HepG2 (cell line): ENCODE measurements around the gene PARD3. TPM values are rescaled to one million over a fixed set of nuclear protein-coding genes. Genes with fewer than 3 reads are reported as not detected.

ENCODE experiments used
- ATAC-seq: fragments of 200-7000 bp; cut with Tn5 transposase; 3 replicates; pipeline ENCODE4 v1.9.1; 2020; ENCODE audit warnings: mild to moderate bottlenecking, moderate library complexity
- BruUV-seq: library from RNA; stranded (reverse); fragments of 400-500 nt; replicated peaks from 2 replicates; lab custom pipeline; 2021; lab: Mats Ljungman, UMichigan
- CTCF ChIA-PET: fragments of 300-600 bp; formaldehyde crosslinking; extraction: SDS; loops from one replicate; lab custom pipeline; 2021; ENCODE audit warnings: low total read pairs, inconsistent platforms, low intra/inter-chr PET ratio; lab: Yijun Ruan, JAX
- POLR2A ChIA-PET: fragments of 350-600 bp; sonication (Branson Sonifier 250); formaldehyde crosslinking; loops from one replicate; lab custom pipeline; 2020; ENCODE audit warnings: antibody characterized with exemption, inconsistent platforms; lab: Yijun Ruan, JAX
- DNase-seq: peaks from one replicate; pipeline ENCODE4 v3.0.0-alpha.2; 2015; ENCODE audit warnings: low spot score
- FAIRE-seq: peaks from 3 replicates; lab custom pipeline; 2011; peaks lifted over from hg19 to GRCh38; lab: Jason Lieb, UNC
- H2AFZ ChIP-seq: one replicate; pipeline ENCODE4 v1.6.1; 2011; ENCODE audit warnings: low read length, inconsistent platforms
- H3K27ac ChIP-seq: fragments of 300-600 bp; 3 replicates; pipeline ENCODE4 v1.8.0; 2011; ENCODE audit warnings: mixed run types, mild to moderate bottlenecking, mixed read lengths, low read length, inconsistent platforms; ENCODE audit not compliant: insufficient read depth; ENCODE audit errors: extremely low read length
- H3K27me3 ChIP-seq, 2 experiments: fragments of 200-600 bp in 1 of 2; 2 replicates in 1 of 2; 3 replicates in 1 of 2; pipeline versions ENCODE4 v1.6.0 to v1.8.0; 2011; ENCODE audit warnings: low read length in 2 of 2, mild to moderate bottlenecking in 2 of 2, moderate library complexity in 2 of 2, inconsistent platforms in 1 of 2; ENCODE audit not compliant: insufficient read depth in 2 of 2, control insufficient read depth in 1 of 2
- H3K36me3 ChIP-seq, 2 experiments: fragments of 200-600 bp in 1 of 2; replicated peaks in 1 of 2; 2 replicates in 1 of 2; 3 replicates in 1 of 2; pipeline versions ENCODE4 v1.5.1 to v1.8.0; 2011; ENCODE audit warnings: low read length in 2 of 2, inconsistent platforms in 1 of 2; ENCODE audit not compliant: insufficient read depth in 2 of 2, control insufficient read depth in 1 of 2
- H3K4me1 ChIP-seq: 2 replicates; pipeline ENCODE4 v1.5.1; 2012; ENCODE audit warnings: low read length, inconsistent platforms; ENCODE audit not compliant: insufficient read depth
- H3K4me2 ChIP-seq: 2 replicates; pipeline ENCODE4 v1.6.0; 2011; ENCODE audit warnings: low read depth, low read length, inconsistent platforms
- H3K4me3 ChIP-seq, 3 experiments: fragments of 200-600 bp in 1 of 3; sonication (generic), shearing (Covaris generic) in 1 of 3; replicated peaks in 1 of 3; 2 replicates each; pipeline ENCODE4 v1.5.1; 2011 to 2016; ENCODE audit warnings: low read length in 3 of 3, inconsistent platforms in 2 of 3, low read depth in 2 of 3, mild to moderate bottlenecking in 2 of 3, control low read depth in 1 of 3, mixed read lengths in 1 of 3; ENCODE audit not compliant: insufficient read depth in 1 of 3
- H3K79me2 ChIP-seq: one replicate; pipeline ENCODE4 v1.6.1; 2011; ENCODE audit warnings: low read length, inconsistent platforms; ENCODE audit not compliant: insufficient read depth
- H3K9ac ChIP-seq: 2 replicates; pipeline ENCODE4 v1.6.0; 2011; ENCODE audit warnings: mild to moderate bottlenecking, low read depth, low read length, inconsistent platforms; ENCODE audit not compliant: insufficient read depth
- H3K9me3 ChIP-seq: 2 replicates; pipeline ENCODE4 v1.5.1; 2012; ENCODE audit warnings: mild to moderate bottlenecking, low read length
- H4K20me1 ChIP-seq: 2 replicates; pipeline ENCODE4 v1.6.0; 2011; ENCODE audit warnings: inconsistent platforms, mild to moderate bottlenecking, low read length, moderate library complexity; ENCODE audit not compliant: insufficient read depth
- BRCA1 ChIP-seq: sonication (generic); formaldehyde crosslinking; IDR thresholded peaks from 2 replicates; pipeline ENCODE4 v1.4.0; 2020; ENCODE audit warnings: missing genetic modification reagents
- HNF1B ChIP-seq: sonication (generic); formaldehyde crosslinking; IDR thresholded peaks from 2 replicates; pipeline ENCODE4 v1.5.1; 2020; ENCODE audit warnings: mild to moderate bottlenecking, moderate library complexity, missing genetic modification reagents
- KAT8 ChIP-seq: IDR thresholded peaks from 2 replicates; pipeline ENCODE4 v1.6.1; 2016; ENCODE audit warnings: missing genetic modification reagents, missing compliant biosample characterization
- NKX3-1 ChIP-seq: sonication (generic); formaldehyde crosslinking; IDR thresholded peaks from 2 replicates; pipeline ENCODE4 v1.5.0; 2020; ENCODE audit warnings: missing genetic modification reagents
- SIX1 ChIP-seq: sonication (generic); formaldehyde crosslinking; IDR thresholded peaks from 2 replicates; pipeline ENCODE4 v1.4.0; 2020; ENCODE audit warnings: missing genetic modification reagents, borderline replicate concordance
- STAT6 ChIP-seq: sonication (generic); formaldehyde crosslinking; IDR thresholded peaks from 2 replicates; pipeline ENCODE4 v1.4.0; 2020; ENCODE audit warnings: missing genetic modification reagents, mild to moderate bottlenecking, borderline replicate concordance
- ZBTB10 ChIP-seq: sonication (generic); formaldehyde crosslinking; IDR thresholded peaks from 2 replicates; pipeline ENCODE4 v1.4.0; 2020; ENCODE audit warnings: missing genetic modification reagents, borderline replicate concordance
- ZFP91 ChIP-seq: sonication (generic); formaldehyde crosslinking; IDR thresholded peaks from 2 replicates; pipeline ENCODE4 v1.9.0; 2022; ENCODE audit warnings: missing genetic modification reagents, mild to moderate bottlenecking, borderline replicate concordance
- ZMYM4 ChIP-seq: sonication (generic); formaldehyde crosslinking; IDR thresholded peaks from 2 replicates; pipeline ENCODE4 v1.8.1; 2023; ENCODE audit warnings: mild to moderate bottlenecking, missing genetic modification reagents
- ZNF354B ChIP-seq: sonication (generic); formaldehyde crosslinking; IDR thresholded peaks from 2 replicates; pipeline ENCODE4 v1.8.0; 2022; ENCODE audit warnings: mild to moderate bottlenecking, missing genetic modification reagents
- ZNF446 ChIP-seq: sonication (generic); formaldehyde crosslinking; IDR thresholded peaks from 2 replicates; pipeline ENCODE4 v1.5.0; 2020; ENCODE audit warnings: mild to moderate bottlenecking, missing genetic modification reagents
- ZNF570 ChIP-seq: sonication (generic); formaldehyde crosslinking; IDR thresholded peaks from 2 replicates; pipeline ENCODE4 v1.4.0; 2020; ENCODE audit warnings: mild to moderate bottlenecking, missing genetic modification reagents, borderline replicate concordance
- ZNF616 ChIP-seq: sonication (generic); formaldehyde crosslinking; IDR thresholded peaks from 2 replicates; pipeline ENCODE4 v1.5.0; 2020; ENCODE audit warnings: low read depth, mild to moderate bottlenecking, missing genetic modification reagents
- ZSCAN30 ChIP-seq: sonication (generic); formaldehyde crosslinking; IDR thresholded peaks from 2 replicates; pipeline ENCODE4 v1.5.0; 2020; ENCODE audit warnings: mild to moderate bottlenecking, missing genetic modification reagents
- WGBS: methylation state at CpG from one replicate; pipeline ENCODE4 v1.1.6; 2017; ENCODE audit warnings: low lambda C conversion rate; 5-methylcytosine and 5-hydroxymethylcytosine counted together
- in situ Hi-C: cut with HindIII; loops from 2 replicates; pipeline ENCODE4 v1.10.0; 2017; ENCODE audit warnings: low pct_unique_long_range_greater_than_20kb; ENCODE audit not compliant: extremely low pct_ligation_motif_present
- intact Hi-C: fragments of 100-400 bp; cut with micrococcal nuclease; formaldehyde crosslinking; loops from one replicate; pipeline ENCODE4 v1.10.0; 2022; ENCODE audit not compliant: unreplicated experiment
- polyA plus RNA-seq, 8 experiments: library from polyadenylated mRNA; depleted of rRNA in 3 of 8; stranded (reverse) in 7 of 8; unstranded in 1 of 8; fragments of >200 nt; fragmentation: Illumina TruSeq in 4 of 8; extraction: Trizol in 4 of 8; gene quantifications; 2 replicates each; pipeline versions ENCODE4 v1.2.1 to v1.2.3, GENCODE V29; 2011 to 2016; ENCODE audit warnings: low read depth in 4 of 8, missing spikeins in 1 of 8, mixed read lengths in 1 of 8; ENCODE audit not compliant: insufficient read depth in 1 of 8
- total RNA-seq, 5 experiments: library from RNA; depleted of rRNA; stranded (reverse); fragments of >200 nt; fragmentation: Illumina TruSeq; extraction: Trizol; gene quantifications; 2 replicates each; pipeline ENCODE4 v1.2.3, GENCODE V29; 2016; ENCODE audit warnings: low read depth in 1 of 5

The PARD3 gene
- total and polyA plus RNA-seq, 2 of the 13 experiments (the other 11 are each of a cell fraction or from before 2014, with no cell fraction given) = 40.9 to 60.0 TPM

GRCh38 chr10:34224639-34225038 is 590.5 kb downstream of the PARD3 start:
- no TSS peak for BruUV-seq
- no peak for FAIRE-seq
- ChIA-PET CTCF (no interaction called here), POLR2A (no interaction called here)
- H4K20me1 ChIP-seq = no peaks in the 10 kb centered on the region
- H3K27me3 ChIP-seq = no peaks in the 10 kb centered on the region
- H3K4me1 ChIP-seq = peaks cover 55% of the 10 kb centered on the region
- H3K4me2 ChIP-seq = no peak overlapping the region
- TF ChIP-seq STAT6 (CRISPR knock-in tag) (no peak), HNF1B (CRISPR knock-in tag) (no peak), ZNF446 (CRISPR knock-in tag) (no peak), ZNF570 (no peak), ZMYM4 (CRISPR knock-in tag) (no peak), BRCA1 (CRISPR knock-in tag) (no peak), ZSCAN30 (CRISPR knock-in tag) (no peak), ZBTB10 (CRISPR knock-in tag) (no peak), SIX1 (CRISPR knock-in tag) (no peak), ZNF354B (CRISPR knock-in tag) (no peak), NKX3-1 (CRISPR knock-in tag) (no peak), ZFP91 (CRISPR knock-in tag) (no peak), ZNF616 (no peak), KAT8 (CRISPR knock-in tag) (no peak)
- no peak overlapping the region for H3K27ac ChIP-seq
- no peak for DNase-seq
- H3K79me2 ChIP-seq = no peaks in the 10 kb centered on the region
- in situ Hi-C loops (no loop called here), intact Hi-C loops (no loop called here)
- H3K36me3 ChIP-seq = no peaks in the 10 kb centered on the region; a peak in 1 of 5 replicates
- no peaks in the 10 kb centered on the region; the same call in 1 of the 2 replicates for H3K9me3 ChIP-seq
- no peak overlapping the region for H3K9ac ChIP-seq
- WGBS = 87% methylated on average over 5 of the region's 5 CpGs
- no peak overlapping the region for H2AFZ ChIP-seq
- H3K4me3 ChIP-seq = no peak overlapping the region
- ATAC-seq = no peak
